Measurements from ENCODE around the gene TENM3.

DNA sequence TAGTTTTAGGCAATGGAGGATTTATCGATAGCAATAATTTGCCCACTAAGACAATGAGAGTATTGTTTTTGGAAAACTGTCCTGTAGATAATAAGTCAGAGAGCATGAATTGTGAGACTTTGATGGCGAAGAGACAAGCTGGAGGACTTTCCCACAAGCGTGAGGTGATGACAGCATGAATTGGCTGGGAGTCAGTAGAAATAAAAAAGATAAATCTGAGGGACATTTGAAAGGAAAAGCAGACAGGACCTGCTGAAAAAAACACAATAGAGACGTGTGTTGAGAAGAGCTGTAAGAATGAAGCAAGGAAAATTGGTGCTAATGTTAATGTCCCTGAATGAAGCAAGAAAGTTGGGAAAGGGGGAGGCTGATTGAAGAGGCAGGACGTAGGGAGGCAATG is 440.5 kb downstream of the TENM3 start:
- no peak for TF ChIP-seq CTCF (IDR thresholded peaks at IDR 0.05)
- TF ChIP-seq POLR2A (IDR thresholded peaks at IDR 0.05), result no peak

Measured in uterus (tissue), 2 donors.